GM12864 (cell line): ENCODE measurements around the gene TULP1.
A peak's percentile ranks its signal among the peaks of the same experiment; 100 is the strongest.

ENCODE experiments used
- DNase-seq: peaks from one replicate; pipeline ENCODE4 v3.0.0-alpha.2; 2011; ENCODE audit warnings: low read depth
- H3K4me3 ChIP-seq: 2 replicates; pipeline ENCODE4 v1.5.1; 2011; ENCODE audit warnings: mild to moderate bottlenecking, low read depth, low read length, control low read depth
- TF ChIP-seq, protein P1 (sequence below): IDR thresholded peaks from 2 replicates; pipeline ENCODE4 v1.5.1; 2011; ENCODE audit warnings: low read depth, mild to moderate bottlenecking, moderate library complexity, low read length, control low read depth, inconsistent platforms; ENCODE audit errors: missing control alignments

TULP1 gene

GRCh38 chr6:35473075-35473849, 39.4 kb downstream of the TULP1 start:
- no peak overlapping the region for H3K4me3 ChIP-seq
- no peak for DNase-seq
- TF ChIP-seq, protein P1, sequence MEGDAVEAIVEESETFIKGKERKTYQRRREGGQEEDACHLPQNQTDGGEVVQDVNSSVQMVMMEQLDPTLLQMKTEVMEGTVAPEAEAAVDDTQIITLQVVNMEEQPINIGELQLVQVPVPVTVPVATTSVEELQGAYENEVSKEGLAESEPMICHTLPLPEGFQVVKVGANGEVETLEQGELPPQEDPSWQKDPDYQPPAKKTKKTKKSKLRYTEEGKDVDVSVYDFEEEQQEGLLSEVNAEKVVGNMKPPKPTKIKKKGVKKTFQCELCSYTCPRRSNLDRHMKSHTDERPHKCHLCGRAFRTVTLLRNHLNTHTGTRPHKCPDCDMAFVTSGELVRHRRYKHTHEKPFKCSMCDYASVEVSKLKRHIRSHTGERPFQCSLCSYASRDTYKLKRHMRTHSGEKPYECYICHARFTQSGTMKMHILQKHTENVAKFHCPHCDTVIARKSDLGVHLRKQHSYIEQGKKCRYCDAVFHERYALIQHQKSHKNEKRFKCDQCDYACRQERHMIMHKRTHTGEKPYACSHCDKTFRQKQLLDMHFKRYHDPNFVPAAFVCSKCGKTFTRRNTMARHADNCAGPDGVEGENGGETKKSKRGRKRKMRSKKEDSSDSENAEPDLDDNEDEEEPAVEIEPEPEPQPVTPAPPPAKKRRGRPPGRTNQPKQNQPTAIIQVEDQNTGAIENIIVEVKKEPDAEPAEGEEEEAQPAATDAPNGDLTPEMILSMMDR, result no peak

GRCh38 chr6:35471836-35472345, 40.8 kb downstream of the TULP1 start:
- TF ChIP-seq, protein P1, result no peak
- H3K4me3 ChIP-seq, result no peak overlapping the region; the same call in 1 of the 2 replicates
- no peak for DNase-seq

DNA sequence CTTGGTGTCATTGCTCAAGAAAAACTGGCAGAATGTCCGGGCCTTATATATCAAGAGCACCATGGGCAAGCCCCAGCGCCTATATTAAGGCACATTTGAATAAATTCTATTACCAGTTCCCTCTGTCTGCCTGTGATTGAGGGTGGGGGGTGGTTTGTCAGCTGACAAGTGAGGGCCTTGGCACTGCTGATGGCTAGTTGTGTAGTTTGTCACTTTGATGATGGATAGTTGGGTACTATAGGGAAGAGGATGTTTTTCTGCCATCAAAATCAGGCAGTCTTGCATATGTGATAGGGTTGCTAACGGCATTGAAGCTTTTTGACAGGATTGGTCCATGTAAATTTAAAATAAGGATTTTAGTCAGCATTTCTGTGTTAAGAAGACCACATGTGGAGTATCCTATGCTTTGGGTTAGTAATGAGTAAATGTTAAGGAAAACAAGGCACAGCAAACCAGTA, 42.0 kb downstream of the TULP1 start:
- no peak for DNase-seq
- H3K4me3 ChIP-seq, result peak overlapping the region; percentile 79
- TF ChIP-seq, protein P1, result no peak

DNA sequence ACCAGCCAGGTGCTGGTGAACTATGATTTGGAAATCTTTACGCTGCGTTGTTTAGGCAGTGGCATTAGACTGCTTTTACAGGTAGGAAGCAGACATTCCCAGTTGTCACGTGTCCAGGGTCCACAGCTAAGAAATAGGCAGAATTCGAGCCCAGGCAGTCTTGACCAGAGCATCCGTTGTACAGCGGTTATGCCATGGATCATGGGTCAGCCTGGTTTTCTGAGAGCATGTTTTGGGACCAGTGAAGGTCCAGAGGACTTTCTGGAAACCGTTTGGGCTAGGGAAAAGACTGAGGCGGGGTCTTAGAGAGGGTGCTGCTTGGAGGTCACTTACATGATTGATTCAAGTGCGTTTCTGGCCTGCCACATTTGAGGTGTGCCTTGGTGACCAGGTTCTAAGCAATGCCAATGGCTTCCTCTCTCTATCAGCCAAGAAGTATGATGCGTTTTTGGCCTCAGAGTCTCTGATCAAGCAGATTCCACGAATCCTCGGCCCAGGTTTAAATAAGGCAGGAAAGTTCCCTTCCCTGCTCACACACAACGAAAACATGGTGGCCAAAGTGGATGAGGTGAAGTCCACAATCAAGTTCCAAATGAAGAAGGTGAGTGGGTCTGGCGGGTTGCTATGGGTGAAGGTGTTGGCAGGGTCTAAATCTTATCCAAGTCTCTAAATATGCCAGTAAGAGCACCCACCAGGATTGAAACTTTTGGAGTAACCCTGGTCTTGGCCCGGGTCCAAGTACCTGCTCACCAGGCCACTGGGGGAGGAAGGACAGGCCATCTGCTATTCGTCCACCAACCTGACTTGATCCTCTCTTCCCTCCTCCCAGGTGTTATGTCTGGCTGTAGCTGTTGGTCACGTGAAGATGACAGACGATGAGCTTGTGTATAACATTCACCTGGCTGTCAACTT, 42.7 kb downstream of the TULP1 start:
- TF ChIP-seq, protein P1, result no peak
- H3K4me3 ChIP-seq, result peak overlapping the region; percentile 79
- DNase-seq, result no peak

DNA sequence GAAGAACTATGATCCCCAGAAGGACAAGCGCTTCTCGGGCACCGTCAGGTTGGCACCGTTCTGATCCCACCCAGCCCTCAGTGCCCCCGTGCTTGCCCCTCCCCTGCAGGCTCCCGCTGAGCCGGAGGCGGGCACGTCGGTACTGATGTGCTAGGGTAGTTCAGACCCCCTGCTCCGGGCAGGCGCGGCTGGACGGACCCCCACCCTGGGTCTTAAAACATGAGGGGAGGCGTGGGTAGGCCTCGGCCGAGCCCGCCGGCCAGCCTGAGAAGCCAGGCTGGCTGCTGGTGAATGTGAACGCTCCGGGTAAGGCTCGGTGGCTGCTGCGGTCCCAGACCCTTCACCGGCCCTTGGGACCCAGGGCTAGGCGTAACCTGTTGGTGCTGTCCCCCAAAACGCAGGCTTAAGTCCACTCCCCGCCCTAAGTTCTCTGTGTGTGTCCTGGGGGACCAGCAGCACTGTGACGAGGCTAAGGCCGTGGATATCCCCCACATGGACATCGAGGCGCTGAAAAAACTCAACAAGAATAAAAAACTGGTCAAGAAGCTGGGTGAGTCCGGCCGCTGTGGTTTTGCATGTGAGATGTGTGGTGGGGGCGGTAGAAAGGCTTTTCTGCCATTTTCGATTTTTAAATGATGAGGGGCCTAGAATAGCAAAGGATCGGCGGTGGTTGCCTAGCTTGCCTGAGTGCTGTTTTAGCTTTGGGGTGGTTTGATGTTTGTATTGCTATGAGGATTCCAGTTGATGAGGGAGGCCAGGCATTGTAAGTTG, 43.5 kb downstream of the TULP1 start:
- H3K4me3 ChIP-seq, result peak overlapping the region; percentile 79
- DNase-seq, result no peak
- TF ChIP-seq, protein P1, result no peak
